Smooth muscle cell (in vitro differentiated cells): ENCODE results near the gene MIPEP. TPM values are rescaled to one million over a fixed set of nuclear protein-coding genes. Genes with fewer than 3 reads are reported as not detected.

ENCODE experiments used
- DNase-seq: peaks from one replicate; lab custom pipeline; 2025; ENCODE audit not compliant: unreplicated experiment; lab: John Stamatoyannopoulos, UW
- H2AFZ ChIP-seq: fragments of 200-600 bp; sonication (generic); 2 replicates; pipeline ENCODE4 v1.6.0; 2016; ENCODE audit warnings: antibody characterized with exemption, low read depth, mild to moderate bottlenecking
- H3F3A ChIP-seq: fragments of 200-600 bp; sonication (generic); 2 replicates; pipeline ENCODE4 v1.6.0; 2017; ENCODE audit warnings: antibody characterized with exemption, low read depth
- H3K27ac ChIP-seq: fragments of 200-600 bp; sonication (generic); 2 replicates; pipeline ENCODE4 v1.5.1; 2016; ENCODE audit warnings: low read depth, mild to moderate bottlenecking
- H3K27me3 ChIP-seq: fragments of 200-600 bp; sonication (generic); 2 replicates; pipeline ENCODE4 v1.6.1; 2016; ENCODE audit warnings: low read depth, mild to moderate bottlenecking
- H3K36me3 ChIP-seq: fragments of 200-600 bp; sonication (generic); 2 replicates; pipeline ENCODE4 v1.5.1; 2016; ENCODE audit warnings: low read depth
- H3K4me1 ChIP-seq: fragments of 200-600 bp; sonication (generic); 2 replicates; pipeline ENCODE4 v1.5.1; 2016; ENCODE audit warnings: low read depth
- H3K4me2 ChIP-seq: fragments of 200-600 bp; sonication (generic); 2 replicates; pipeline ENCODE4 v1.6.0; 2016; ENCODE audit warnings: mild to moderate bottlenecking
- H3K4me3 ChIP-seq: fragments of 200-600 bp; sonication (generic); 2 replicates; pipeline ENCODE4 v1.5.1; 2016; ENCODE audit warnings: mild to moderate bottlenecking
- H3K79me2 ChIP-seq: fragments of 200-600 bp; sonication (generic); 2 replicates; pipeline ENCODE4 v1.6.0; 2016; ENCODE audit warnings: low read depth, mild to moderate bottlenecking
- H3K9ac ChIP-seq: fragments of 200-600 bp; sonication (generic); 2 replicates; pipeline ENCODE4 v1.6.0; 2016; ENCODE audit warnings: low read depth
- H3K9me3 ChIP-seq: fragments of 200-600 bp; sonication (generic); replicated peaks from 2 replicates; pipeline ENCODE4 v1.5.1; 2016; ENCODE audit warnings: low read depth
- H4K20me1 ChIP-seq: fragments of 200-600 bp; sonication (generic); 2 replicates; pipeline ENCODE4 v1.6.0; 2016; ENCODE audit warnings: low read depth
- CTCF ChIP-seq: fragments of 200-600 bp; sonication (generic); IDR thresholded peaks from 2 replicates; pipeline ENCODE4 v1.5.1; 2017; ENCODE audit warnings: borderline replicate concordance, mild to moderate bottlenecking, antibody characterized with exemption; ENCODE audit not compliant: insufficient read depth, poor library complexity, severe bottlenecking
- WGBS: methylation state at CpG from one replicate; pipeline ENCODE4 v1.1.7; 2016; ENCODE audit warnings: low lambda C conversion rate; 5-methylcytosine and 5-hydroxymethylcytosine counted together
- polyA plus RNA-seq: library from polyadenylated mRNA; unstranded; fragments of >200 nt; fragmentation: Nextera tagmentation; extraction: Ambion mirVana; gene quantifications from 2 replicates; pipeline ENCODE4 v1.2.1, GENCODE V29; 2016
- total RNA-seq: library from RNA; depleted of rRNA; stranded (reverse); fragments of >200 nt; gene quantifications from 2 replicates; pipeline ENCODE4 v1.2.3, GENCODE V29; 2014

The MIPEP gene
- total RNA-seq (18.9 and 19.7 TPM in 2 replicates), polyA plus RNA-seq (15.7 and 19.2 TPM in 2 replicates)

DNA sequence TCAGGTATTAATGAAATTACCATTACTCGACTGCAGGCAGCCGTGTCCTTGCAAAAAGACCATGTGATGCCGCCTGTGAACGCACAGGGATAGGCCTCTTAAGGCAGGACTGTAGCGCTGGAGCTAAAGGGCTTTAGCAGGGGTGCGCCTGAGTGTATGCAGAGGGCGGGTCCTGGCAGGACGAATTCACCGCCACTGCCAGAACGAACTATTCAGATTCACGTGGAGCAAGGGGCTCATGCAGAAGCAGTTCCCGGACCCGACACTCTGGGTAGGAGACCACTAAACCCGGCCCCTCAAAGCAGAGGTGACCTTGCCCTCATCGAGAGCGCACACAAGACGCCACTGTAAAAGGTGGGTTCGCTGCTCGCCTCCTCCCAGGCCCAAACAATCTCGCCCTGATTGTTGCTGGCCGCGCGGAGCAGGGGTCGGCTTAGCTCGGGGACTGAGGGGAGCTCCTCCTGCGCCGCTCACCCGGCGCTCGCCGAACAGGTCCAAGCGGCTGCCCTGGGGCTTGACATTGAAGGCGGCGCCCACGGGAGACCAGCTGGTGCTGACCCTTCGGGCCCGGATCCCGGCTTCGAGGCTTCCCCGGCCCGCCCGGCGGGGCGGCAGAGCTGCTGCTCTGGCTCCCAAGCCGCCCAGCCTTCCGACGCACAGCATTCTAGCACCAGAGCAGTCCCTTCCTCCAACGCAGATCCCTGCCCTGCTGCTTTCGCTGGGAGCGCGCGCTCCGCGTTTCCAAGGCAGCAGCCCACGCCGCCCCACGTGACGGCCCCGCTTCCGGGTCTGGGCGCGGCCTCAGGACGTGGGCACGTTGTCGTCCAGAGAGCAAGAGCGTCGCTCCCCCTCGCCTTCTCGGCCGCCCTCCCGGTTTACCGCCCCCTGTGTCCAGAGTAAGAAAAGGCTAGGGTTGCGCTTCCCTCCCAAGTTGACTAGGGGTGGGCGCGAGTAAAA is at the start of gene MIPEP:
Gene MIPEP, minus strand, starts transcription at position 743 of the 957 bp plus-strand sequence. Its CDS starts 80 bp downstream, at position 663.
- DNase-seq, result peak; percentile 85
- 1% methylated on average over 73 of the region's 75 CpGs for WGBS
- H2AFZ ChIP-seq, result peak within 1 kb of the TSS; percentile 94
- H3K9me3 ChIP-seq, result no peaks in the 10 kb centered on the region
- no peaks in the 10 kb centered on the region for H4K20me1 ChIP-seq
- H3K27ac ChIP-seq, result peak within 1 kb of the TSS; percentile 89
- peak within 1 kb of the TSS; percentile 89 for H3K4me2 ChIP-seq
- peaks cover 20% of the 10 kb centered on the region for H3K79me2 ChIP-seq
- peaks cover 14% of the 10 kb centered on the region for H3K4me1 ChIP-seq
- no peaks in the 10 kb centered on the region for H3K27me3 ChIP-seq
- TF ChIP-seq CTCF, result peak; percentile 59
- peak within 1 kb of the TSS; percentile 82 for H3K4me3 ChIP-seq
- H3F3A ChIP-seq, result peaks cover 8% of the 10 kb centered on the region
- peak within 1 kb of the TSS; percentile 87 for H3K9ac ChIP-seq
- H3K36me3 ChIP-seq, result no peaks in the 10 kb centered on the region

GRCh38 chr13:23934520-23934919 is 45.3 kb upstream of the MIPEP start:
- no peak for DNase-seq
- Histone ChIP-seq H3F3A (no peaks in the 10 kb centered on the region), H3K36me3 (no peaks in the 10 kb centered on the region), H3K9me3 (no peaks in the 10 kb centered on the region), H3K4me3 (no peak overlapping the region), H3K4me2 (no peak overlapping the region), H3K79me2 (no peaks in the 10 kb centered on the region), H3K4me1 (peaks cover 4% of the 10 kb centered on the region), H2AFZ (no peak overlapping the region), H4K20me1 (no peaks in the 10 kb centered on the region), H3K9ac (no peak overlapping the region), H3K27me3 (no peaks in the 10 kb centered on the region), H3K27ac (no peak overlapping the region)
- no peak for TF ChIP-seq CTCF
- 98% methylated on average over 2 of the region's 2 CpGs for WGBS

DNA sequence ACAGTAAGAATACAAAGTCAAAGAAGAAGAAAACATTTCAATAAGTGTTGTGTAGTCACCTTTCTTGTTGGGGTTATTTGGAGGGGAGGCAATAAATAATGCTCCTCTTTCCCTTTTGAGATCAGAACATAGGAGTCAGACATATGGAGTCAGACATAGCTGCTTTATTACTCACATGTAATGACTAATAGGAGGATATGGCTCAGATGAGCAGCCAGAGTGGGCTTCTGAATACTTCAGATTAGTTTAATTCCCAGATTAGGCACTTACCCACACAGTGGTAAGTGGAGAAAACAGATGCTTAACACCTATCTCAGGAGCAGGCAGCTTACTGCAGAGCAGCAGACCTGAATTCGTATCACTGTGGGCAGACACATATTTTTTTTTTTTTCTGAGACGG is 39.8 kb upstream of the MIPEP start:
- Histone ChIP-seq H3F3A (no peaks in the 10 kb centered on the region), H3K36me3 (no peaks in the 10 kb centered on the region), H3K27me3 (no peaks in the 10 kb centered on the region), H3K9ac (peak overlapping the region; percentile 8), H3K4me2 (peak overlapping the region; percentile 50), H3K4me1 (peaks cover 9% of the 10 kb centered on the region), H4K20me1 (no peaks in the 10 kb centered on the region), H3K9me3 (no peaks in the 10 kb centered on the region), H2AFZ (no peak overlapping the region), H3K79me2 (no peaks in the 10 kb centered on the region), H3K27ac (peak overlapping the region; percentile 82), H3K4me3 (no peak overlapping the region)
- WGBS, result 44% methylated on average over 2 of the region's 2 CpGs
- TF ChIP-seq CTCF, result no peak
- DNase-seq, result no peak
